ENCODE measurements around the gene CYBRD1.

Gene CYBRD1

DNA sequence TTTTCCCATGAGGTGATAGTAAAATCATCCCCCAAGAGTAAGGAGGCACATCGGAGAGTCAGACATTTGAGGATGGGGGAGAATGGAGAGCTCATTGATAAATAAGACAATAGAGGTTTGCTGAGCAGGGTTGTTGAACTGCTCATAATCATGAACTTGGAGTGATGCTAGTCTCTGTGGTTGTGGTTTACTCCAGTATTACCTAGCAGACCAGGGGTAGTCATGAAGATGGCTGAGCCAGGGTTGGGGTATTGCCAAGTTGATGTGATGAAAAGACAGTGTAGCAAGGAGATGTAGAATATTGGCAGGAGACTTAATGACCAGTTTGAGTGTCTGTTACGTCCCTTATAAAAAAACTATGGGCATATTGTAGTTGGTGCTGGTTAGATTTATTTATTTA lies 25.4 kb downstream of the CYBRD1 start:
- Mint-ChIP-seq H3K9me3 (no peaks in the 10 kb centered on the region), H3K36me3 (ENCODE audit: low read depth) (no peaks in the 10 kb centered on the region), H3K4me3 (no peak overlapping the region), H3K4me1 (no peaks in the 10 kb centered on the region), H3K27me3 (ENCODE audit: low read depth) (no peaks in the 10 kb centered on the region), H3K27ac (no peak overlapping the region)
- TF ChIP-seq, protein P1, sequence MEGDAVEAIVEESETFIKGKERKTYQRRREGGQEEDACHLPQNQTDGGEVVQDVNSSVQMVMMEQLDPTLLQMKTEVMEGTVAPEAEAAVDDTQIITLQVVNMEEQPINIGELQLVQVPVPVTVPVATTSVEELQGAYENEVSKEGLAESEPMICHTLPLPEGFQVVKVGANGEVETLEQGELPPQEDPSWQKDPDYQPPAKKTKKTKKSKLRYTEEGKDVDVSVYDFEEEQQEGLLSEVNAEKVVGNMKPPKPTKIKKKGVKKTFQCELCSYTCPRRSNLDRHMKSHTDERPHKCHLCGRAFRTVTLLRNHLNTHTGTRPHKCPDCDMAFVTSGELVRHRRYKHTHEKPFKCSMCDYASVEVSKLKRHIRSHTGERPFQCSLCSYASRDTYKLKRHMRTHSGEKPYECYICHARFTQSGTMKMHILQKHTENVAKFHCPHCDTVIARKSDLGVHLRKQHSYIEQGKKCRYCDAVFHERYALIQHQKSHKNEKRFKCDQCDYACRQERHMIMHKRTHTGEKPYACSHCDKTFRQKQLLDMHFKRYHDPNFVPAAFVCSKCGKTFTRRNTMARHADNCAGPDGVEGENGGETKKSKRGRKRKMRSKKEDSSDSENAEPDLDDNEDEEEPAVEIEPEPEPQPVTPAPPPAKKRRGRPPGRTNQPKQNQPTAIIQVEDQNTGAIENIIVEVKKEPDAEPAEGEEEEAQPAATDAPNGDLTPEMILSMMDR (IDR thresholded peaks at IDR 0.05; ENCODE audit: unreplicated experiment in 3 of 3): no peak

DNA sequence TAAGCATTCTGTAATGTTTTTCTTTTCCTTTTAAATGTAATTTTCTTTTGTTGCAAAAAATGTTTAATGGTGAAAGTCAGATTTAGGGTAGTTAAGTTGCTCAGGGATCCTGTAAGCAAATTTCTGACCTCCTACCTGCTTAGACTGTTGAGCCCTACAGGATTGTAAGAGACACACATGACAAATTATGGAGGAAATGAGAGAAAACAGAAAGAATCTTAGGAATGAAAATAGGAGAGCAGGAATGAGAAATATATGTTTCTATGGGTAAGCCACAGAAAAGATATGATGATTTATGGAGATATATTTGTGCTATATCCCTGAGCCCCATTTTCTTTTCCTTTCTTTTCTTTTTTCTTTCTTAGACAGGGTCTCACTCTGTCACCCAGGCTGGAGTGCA lies 28.3 kb downstream of the CYBRD1 start:
- Mint-ChIP-seq H3K4me1 (no peaks in the 10 kb centered on the region), H3K27ac (no peak overlapping the region), H3K27me3 (ENCODE audit: low read depth) (no peaks in the 10 kb centered on the region), H3K36me3 (ENCODE audit: low read depth) (peaks cover 3% of the 10 kb centered on the region), H3K4me3 (no peak overlapping the region), H3K9me3 (no peaks in the 10 kb centered on the region)
- TF ChIP-seq, protein P1 (IDR thresholded peaks at IDR 0.05; ENCODE audit: unreplicated experiment in 3 of 3): no peak

DNA sequence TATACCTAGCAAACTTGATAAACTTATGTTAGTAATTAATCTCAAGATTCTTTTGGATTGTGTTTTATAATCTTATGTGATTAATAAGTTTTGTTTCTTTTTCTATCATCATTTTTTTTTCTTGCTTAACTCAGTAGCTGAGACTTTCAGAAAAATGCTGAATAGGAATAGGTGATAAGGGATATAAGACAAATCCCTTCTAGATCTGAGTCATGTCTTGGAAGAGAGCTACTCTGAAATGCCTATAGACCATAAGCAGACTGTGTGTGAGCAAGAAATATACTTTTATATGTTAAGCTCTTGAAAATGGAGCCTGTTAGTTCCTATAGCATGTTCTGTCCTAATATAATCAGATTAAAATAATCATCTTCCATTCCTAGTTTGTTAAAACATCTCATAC lies 29.6 kb downstream of the CYBRD1 start:
- H3K36me3 Mint-ChIP-seq (ENCODE audit: low read depth): peaks cover 3% of the 10 kb centered on the region
- H3K27ac Mint-ChIP-seq: no peak overlapping the region
- H3K4me3 Mint-ChIP-seq: no peak overlapping the region

DNA sequence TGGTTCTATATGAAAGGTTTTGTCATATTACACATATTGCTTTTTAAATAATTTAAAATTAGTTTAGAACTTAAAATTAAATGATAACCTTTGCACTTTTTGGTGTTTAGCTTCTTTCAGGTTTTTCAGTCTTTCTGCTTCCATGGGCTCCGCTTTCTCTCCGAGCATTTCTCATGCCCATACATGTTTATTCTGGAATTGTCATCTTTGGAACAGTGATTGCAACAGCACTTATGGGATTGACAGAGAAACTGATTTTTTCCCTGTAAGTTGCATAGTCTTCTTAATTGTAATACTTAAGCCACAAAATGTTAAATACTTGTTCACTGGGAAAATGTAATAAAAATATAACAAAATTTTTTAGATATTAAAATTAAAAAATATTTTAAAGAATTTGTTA lies 31.0 kb downstream of the CYBRD1 start:
- Mint-ChIP-seq H3K9me3 (no peaks in the 10 kb centered on the region), H3K27ac (no peak overlapping the region), H3K27me3 (ENCODE audit: low read depth) (no peaks in the 10 kb centered on the region), H3K4me3 (no peak overlapping the region), H3K4me1 (no peaks in the 10 kb centered on the region), H3K36me3 (ENCODE audit: low read depth) (peaks cover 3% of the 10 kb centered on the region)
- TF ChIP-seq, protein P1 (IDR thresholded peaks at IDR 0.05; ENCODE audit: unreplicated experiment in 3 of 3): no peak

More for the DNA sequence above, 29.6 kb downstream of the CYBRD1 start:
- Mint-ChIP-seq H3K9me3 (no peaks in the 10 kb centered on the region), H3K27me3 (ENCODE audit: low read depth) (no peaks in the 10 kb centered on the region), H3K4me1 (no peaks in the 10 kb centered on the region)
- TF ChIP-seq, protein P1 (IDR thresholded peaks at IDR 0.05; ENCODE audit: unreplicated experiment in 3 of 3): no peak

DNA sequence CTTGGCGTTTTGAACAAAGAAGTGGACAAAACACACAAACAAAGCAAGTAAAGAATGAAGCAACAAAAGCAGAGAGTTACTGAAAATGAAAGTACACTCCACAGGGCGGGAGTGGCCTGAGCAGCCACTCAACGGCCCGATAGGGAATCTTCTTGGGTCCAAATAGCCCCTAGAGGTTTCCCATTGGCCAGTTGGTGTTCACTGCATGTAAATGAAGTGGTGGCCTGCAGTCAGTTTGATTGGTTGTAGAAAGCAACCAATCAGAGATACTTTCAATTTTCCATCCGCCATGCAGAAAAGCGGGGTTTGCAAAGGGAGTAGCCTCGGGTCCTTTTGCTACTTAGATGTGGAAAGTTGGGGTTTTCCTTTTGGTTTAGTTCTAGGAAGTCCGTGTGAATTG lies 31.6 kb downstream of the CYBRD1 start:
- Mint-ChIP-seq H3K4me1 (no peaks in the 10 kb centered on the region), H3K36me3 (ENCODE audit: low read depth) (peaks cover 3% of the 10 kb centered on the region), H3K27ac (no peak overlapping the region), H3K27me3 (ENCODE audit: low read depth) (no peaks in the 10 kb centered on the region), H3K9me3 (no peaks in the 10 kb centered on the region), H3K4me3 (no peak overlapping the region)
- TF ChIP-seq, protein P1 (IDR thresholded peaks at IDR 0.05; ENCODE audit: unreplicated experiment in 3 of 3): no peak

DNA sequence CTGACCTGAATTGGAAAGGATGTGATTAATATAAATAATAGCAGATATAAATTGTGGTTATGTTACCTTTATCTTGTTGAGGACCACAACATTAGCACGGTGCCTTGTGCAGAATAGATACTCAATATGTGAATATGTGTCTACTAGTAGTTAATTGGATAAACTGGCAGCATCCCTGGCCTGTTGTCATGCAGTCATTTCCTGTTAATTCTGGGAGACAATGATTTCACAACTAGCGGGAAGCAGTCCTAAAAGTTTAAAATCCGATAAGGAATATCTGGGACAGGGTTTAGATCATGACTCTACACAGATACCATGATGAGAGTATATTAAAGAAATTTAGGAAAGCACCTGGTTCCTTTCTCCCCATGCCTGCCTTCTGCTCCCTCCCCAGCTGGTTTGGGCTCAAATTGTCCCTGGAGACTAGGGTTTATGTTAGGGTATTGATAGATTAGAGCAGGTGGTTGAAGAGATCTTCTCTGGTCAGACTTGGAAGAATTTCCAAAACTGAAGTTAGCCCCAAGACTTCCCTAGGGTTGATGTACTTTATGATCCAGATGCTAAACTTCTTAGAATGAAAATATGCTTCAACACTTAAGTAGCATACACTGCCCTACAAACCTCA lies 32.8 kb downstream of the CYBRD1 start:
- H3K27me3 Mint-ChIP-seq (ENCODE audit: low read depth): peaks cover 3% of the 10 kb centered on the region
- H3K27ac Mint-ChIP-seq: no peak overlapping the region
- H3K4me3 Mint-ChIP-seq: no peak overlapping the region
- H3K4me1 Mint-ChIP-seq: no peaks in the 10 kb centered on the region
- H3K9me3 Mint-ChIP-seq: no peaks in the 10 kb centered on the region
- H3K36me3 Mint-ChIP-seq (ENCODE audit: low read depth): peaks cover 3% of the 10 kb centered on the region
- TF ChIP-seq, protein P1 (IDR thresholded peaks at IDR 0.05; ENCODE audit: unreplicated experiment in 3 of 3): no peak

All from nephron (organoid).